22Rv1 (cell line): ENCODE data around the gene KCNV2.

Experiments used
- CTCF ChIP-seq: fragments of 450-650 bp; IDR thresholded peaks from 2 replicates; pipeline ENCODE4 v1.5.1; 2017; ENCODE audit warnings: mild to moderate bottlenecking
- ZFX ChIP-seq: fragments of 450-650 bp; IDR thresholded peaks from 2 replicates; pipeline ENCODE4 v1.6.1; 2017; ENCODE audit warnings: antibody characterized with exemption, borderline replicate concordance

GRCh38 chr9:2758162-2758897, 41.0 kb downstream of the KCNV2 start:
- TF ChIP-seq CTCF, result no peak
- no peak for TF ChIP-seq ZFX
